ENCODE data around the gene BCAM. TPM values are rescaled to one million over a fixed set of nuclear protein-coding genes. Genes with fewer than 3 reads are reported as not detected.

The BCAM gene, protein sequence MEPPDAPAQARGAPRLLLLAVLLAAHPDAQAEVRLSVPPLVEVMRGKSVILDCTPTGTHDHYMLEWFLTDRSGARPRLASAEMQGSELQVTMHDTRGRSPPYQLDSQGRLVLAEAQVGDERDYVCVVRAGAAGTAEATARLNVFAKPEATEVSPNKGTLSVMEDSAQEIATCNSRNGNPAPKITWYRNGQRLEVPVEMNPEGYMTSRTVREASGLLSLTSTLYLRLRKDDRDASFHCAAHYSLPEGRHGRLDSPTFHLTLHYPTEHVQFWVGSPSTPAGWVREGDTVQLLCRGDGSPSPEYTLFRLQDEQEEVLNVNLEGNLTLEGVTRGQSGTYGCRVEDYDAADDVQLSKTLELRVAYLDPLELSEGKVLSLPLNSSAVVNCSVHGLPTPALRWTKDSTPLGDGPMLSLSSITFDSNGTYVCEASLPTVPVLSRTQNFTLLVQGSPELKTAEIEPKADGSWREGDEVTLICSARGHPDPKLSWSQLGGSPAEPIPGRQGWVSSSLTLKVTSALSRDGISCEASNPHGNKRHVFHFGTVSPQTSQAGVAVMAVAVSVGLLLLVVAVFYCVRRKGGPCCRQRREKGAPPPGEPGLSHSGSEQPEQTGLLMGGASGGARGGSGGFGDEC
- total RNA-seq, result 5.0 and 6.1 TPM in 2 replicates

DNA sequence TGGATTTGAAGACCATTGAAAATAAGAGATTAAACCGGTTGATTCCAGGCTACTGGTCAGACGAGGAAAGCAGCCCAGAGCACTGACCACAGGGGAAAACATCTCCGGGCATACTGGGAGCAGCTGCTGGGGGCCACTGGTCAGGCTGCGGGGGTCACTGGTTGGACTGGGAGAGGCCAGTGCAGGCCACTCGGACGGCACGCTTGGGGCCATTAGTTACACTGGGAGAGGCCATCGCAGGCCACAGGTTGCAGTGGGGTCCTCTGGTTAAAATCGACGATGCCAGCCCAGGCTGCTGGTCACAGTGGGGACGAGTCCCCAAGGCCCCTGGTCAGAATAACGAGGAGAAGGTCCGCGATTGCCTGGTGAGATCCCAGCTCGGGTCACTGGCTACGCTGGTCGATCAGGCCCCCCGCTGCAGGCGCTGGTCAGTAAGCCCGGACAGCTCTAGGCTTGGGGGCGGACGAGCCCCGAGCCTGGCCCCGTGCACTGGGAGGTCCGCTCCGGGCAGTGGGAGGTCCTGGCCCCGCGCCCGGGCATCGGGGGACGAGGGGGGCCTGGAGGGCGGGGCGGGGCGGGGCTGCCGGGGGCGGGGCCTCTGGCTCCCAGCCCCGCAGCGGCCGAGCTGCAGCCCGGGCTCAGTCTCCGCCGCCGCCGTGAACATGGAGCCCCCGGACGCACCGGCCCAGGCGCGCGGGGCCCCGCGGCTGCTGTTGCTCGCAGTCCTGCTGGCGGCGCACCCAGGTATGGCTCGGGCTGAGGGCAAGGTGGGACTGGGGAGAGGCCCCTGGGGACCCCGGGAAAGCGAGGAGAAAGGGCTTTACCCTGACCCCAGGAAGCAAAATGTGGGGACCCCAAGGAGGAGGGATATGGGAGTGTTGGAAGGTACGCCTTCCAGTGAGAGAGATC is at the start of gene BCAM:
TSS of gene BCAM (plus strand) at position 641 of the 909 bp plus-strand sequence. CDS start at position 663, 22 bp downstream.

DNA sequence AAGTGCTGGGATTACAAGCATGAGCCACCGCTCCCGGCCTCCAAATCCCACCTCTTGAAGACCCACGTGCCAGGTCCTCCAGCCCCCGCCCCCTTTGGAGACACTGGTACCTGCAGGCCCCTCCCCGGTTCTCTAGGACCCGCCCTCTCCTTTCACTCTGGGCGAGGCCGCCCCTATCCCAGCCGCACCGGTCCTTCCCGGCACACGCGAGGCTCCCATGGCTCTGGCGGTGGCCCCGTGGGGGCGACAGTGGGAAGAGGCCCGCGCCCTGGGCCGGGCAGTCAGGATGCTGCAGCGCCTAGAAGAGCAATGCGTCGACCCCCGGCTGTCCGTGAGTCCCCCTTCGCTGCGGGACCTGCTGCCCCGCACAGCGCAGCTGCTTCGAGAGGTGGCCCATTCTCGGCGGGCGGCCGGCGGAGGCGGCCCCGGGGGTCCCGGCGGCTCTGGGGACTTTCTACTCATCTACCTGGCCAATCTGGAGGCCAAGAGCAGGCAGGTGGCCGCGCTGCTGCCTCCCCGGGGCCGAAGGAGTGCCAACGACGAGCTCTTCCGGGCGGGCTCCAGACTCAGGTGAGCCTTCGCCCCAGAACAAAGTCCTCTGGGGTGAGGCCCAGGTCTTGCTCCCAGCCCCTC is 31.1 kb upstream of the BCAM start, which contains the start of gene CBLC:
TSS of gene CBLC (plus strand) at position 176 of the 633 bp plus-strand sequence. CDS start at position 218, 42 bp downstream.

DNA sequence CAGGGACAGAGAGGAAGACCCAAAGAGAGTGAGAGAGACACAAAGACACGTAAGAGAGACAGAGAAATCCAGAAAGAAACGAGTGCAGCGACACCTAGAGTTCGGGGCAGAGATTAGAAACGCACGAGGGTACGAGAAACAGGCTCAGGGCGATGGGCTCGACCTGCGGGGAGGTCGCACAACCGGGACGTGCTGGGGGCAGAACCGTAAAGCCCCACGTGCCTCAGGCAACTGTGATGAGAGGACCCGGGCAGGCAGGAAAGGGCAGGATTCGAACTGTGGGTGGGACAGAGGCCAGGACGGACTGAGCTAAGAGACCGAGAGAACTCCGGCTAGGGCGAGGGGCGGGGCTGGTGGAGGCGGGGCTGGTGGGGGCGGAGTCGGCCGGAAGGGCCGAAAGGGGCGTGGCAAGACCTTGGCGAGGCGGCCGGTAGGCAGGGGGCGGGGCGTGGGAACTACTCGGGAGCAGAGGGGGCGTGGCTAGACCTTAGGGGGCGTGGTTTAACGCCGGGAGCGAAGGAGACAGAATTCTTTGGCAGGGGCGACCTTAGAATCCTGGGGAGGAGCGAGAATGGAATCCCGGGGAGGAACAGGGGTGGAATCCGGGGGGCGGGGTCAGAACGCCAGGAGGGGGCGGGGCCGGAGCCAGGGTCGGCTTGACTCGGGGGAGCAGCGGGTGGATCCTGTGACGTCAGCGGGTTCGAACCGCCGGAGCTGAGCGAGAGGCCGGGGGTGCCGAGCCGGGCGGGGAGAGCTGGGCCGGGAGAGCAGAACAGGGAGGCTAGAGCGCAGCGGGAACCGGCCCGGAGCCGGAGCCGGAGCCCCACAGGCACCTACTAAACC is 36.9 kb downstream of the BCAM start, which contains the start of gene NECTIN2:
TSS of gene NECTIN2 (plus strand) at position 686 of the 843 bp plus-strand sequence. CDS start 229 bp downstream, outside the sequence.

Other genes starting within 250 kb of the BCAM start
- not detected in 2 replicates for gene IGSF23, start 195.5 kb upstream of the BCAM start, total RNA-seq
- gene PVR, start 165.2 kb upstream of the BCAM start, total RNA-seq, result 40.5 and 52.5 TPM in 2 replicates
- 2.0 and 2.4 TPM in 2 replicates for gene CEACAM19, start 137.6 kb upstream of the BCAM start, total RNA-seq
- gene CEACAM16, start 110.0 kb upstream of the BCAM start, total RNA-seq, result not detected in 2 replicates
- gene BCL3, start 60.4 kb upstream of the BCAM start, total RNA-seq, result 6.3 and 8.0 TPM in 2 replicates
- 0.14 TPM in 1 of 2 replicates, not detected in the other for gene CBLC, start 31.2 kb upstream of the BCAM start, total RNA-seq
- gene NECTIN2, start 37.2 kb downstream of the BCAM start, total RNA-seq, result 57.8 and 61.3 TPM in 2 replicates
- gene TOMM40, start 82.2 kb downstream of the BCAM start, total RNA-seq, result 31.4 and 35.1 TPM in 2 replicates
- gene APOE, start 96.7 kb downstream of the BCAM start, total RNA-seq, result 7.7 and 18.3 TPM in 2 replicates
- 1.8 and 3.6 TPM in 2 replicates for gene APOC1, start 105.5 kb downstream of the BCAM start, total RNA-seq
- gene APOC4, start 133.1 kb downstream of the BCAM start, total RNA-seq, result not detected in 2 replicates
- not detected in 2 replicates for gene APOC2, start 136.9 kb downstream of the BCAM start, total RNA-seq
- 29.7 and 36.5 TPM in 2 replicates for gene CLPTM1, start 146.3 kb downstream of the BCAM start, total RNA-seq
- gene RELB, start 192.4 kb downstream of the BCAM start, total RNA-seq, result 5.5 and 7.3 TPM in 2 replicates
- 7.8 and 12.6 TPM in 2 replicates for gene CLASRP, start 229.9 kb downstream of the BCAM start, total RNA-seq